Measurements from ENCODE around the gene ADPRHL1.

GRCh38 chr13:113383089-113383488 lies 70.2 kb downstream of the ADPRHL1 start:
- no peak for TF ChIP-seq POLR2A (IDR thresholded peaks at IDR 0.05; ENCODE audit: low read depth, low read length)
- TF ChIP-seq POLR2AphosphoS5 (IDR thresholded peaks at IDR 0.05; ENCODE audit: low read depth, low read length) = no peak
